Brain microvascular endothelial cell (primary cell): ENCODE measurements around the gene RELT.

ENCODE experiments used
- DNase-seq: peaks from one replicate; pipeline ENCODE4 v3.0.0-alpha.2; 2020
- H3K27ac ChIP-seq: fragments of 250-450 bp; sonication (Bioruptor Pico); 2 replicates; pipeline ENCODE4 v1.5.1; 2020; ENCODE audit warnings: mild to moderate bottlenecking, moderate library complexity
- H3K27me3 ChIP-seq: fragments of 250-450 bp; sonication (Bioruptor Pico); replicated peaks from 2 replicates; pipeline ENCODE4 v1.5.1; 2020; ENCODE audit warnings: mild to moderate bottlenecking
- H3K36me3 ChIP-seq: fragments of 250-450 bp; sonication (Bioruptor Pico); replicated peaks from 2 replicates; pipeline ENCODE4 v1.5.1; 2020; ENCODE audit warnings: mild to moderate bottlenecking
- H3K4me3 ChIP-seq: 2 replicates; pipeline ENCODE4 v1.5.1; 2011; ENCODE audit warnings: low read depth, mild to moderate bottlenecking, control low read depth, low read length, moderate library complexity
- in situ Hi-C: cut with HindIII; loops from 2 replicates; pipeline ENCODE4 v1.10.0; 2017; ENCODE audit warnings: low sequenced_read_pairs, low pct_ligation_motif_present
- TF ChIP-seq, protein P1 (sequence below): IDR thresholded peaks from 2 replicates; pipeline ENCODE4 v1.5.1; 2011; ENCODE audit warnings: low read depth, mild to moderate bottlenecking, moderate library complexity, low read length, control low read depth, inconsistent platforms; ENCODE audit errors: missing control alignments

The RELT gene

DNA sequence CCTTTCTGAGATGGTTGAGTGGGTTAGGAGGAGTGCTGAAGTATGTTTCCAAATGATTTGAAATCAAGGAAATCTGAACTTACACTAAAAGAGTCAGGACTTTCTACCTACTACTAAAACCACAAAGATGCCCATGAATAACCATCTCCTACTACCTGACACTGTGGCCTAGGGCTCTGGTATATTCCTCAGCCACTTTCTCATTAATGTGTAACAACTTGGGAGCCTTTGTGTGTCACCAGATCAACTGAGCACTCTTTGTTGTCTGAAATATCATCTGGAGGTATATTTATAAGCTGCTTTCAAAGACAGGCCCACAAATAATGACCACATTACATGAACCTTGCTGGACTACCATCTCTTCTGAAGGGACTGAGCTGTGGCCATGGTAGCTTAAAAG, 43.9 kb downstream of the RELT start:
- in situ Hi-C loops: no loop called here

DNA sequence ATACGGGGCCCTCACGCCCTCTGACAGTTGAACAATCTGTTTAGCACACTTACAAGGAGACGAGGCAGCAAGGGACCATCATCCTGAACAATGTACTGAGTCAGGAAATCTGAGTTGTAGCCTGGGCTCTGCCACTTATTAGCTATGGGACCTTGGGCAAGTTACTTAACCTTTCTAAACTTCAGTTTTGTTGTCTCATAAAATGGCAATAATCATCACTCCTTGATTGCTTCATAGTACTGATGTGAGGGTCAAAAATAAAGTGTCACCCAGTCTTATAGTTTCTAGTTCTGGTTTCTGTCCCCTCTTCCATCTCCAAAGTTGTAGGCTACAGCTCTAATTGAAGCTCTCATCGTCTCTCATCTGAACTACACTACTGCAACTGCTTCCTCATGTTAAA, 46.7 kb downstream of the RELT start:
- H3K4me3 ChIP-seq: no peak overlapping the region
- H3K27me3 ChIP-seq: no peaks in the 10 kb centered on the region
- DNase-seq: no peak
- H3K36me3 ChIP-seq: no peaks in the 10 kb centered on the region
- in situ Hi-C loops: no loop called here
- no peak overlapping the region for H3K27ac ChIP-seq
- TF ChIP-seq, protein P1, sequence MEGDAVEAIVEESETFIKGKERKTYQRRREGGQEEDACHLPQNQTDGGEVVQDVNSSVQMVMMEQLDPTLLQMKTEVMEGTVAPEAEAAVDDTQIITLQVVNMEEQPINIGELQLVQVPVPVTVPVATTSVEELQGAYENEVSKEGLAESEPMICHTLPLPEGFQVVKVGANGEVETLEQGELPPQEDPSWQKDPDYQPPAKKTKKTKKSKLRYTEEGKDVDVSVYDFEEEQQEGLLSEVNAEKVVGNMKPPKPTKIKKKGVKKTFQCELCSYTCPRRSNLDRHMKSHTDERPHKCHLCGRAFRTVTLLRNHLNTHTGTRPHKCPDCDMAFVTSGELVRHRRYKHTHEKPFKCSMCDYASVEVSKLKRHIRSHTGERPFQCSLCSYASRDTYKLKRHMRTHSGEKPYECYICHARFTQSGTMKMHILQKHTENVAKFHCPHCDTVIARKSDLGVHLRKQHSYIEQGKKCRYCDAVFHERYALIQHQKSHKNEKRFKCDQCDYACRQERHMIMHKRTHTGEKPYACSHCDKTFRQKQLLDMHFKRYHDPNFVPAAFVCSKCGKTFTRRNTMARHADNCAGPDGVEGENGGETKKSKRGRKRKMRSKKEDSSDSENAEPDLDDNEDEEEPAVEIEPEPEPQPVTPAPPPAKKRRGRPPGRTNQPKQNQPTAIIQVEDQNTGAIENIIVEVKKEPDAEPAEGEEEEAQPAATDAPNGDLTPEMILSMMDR: no peak

More for the DNA sequence above, 43.9 kb downstream of the RELT start:
- Histone ChIP-seq H3K27me3 (no peaks in the 10 kb centered on the region), H3K36me3 (no peaks in the 10 kb centered on the region), H3K4me3 (no peak overlapping the region), H3K27ac (no peak overlapping the region)
- no peak for DNase-seq
- TF ChIP-seq, protein P1: no peak

DNA sequence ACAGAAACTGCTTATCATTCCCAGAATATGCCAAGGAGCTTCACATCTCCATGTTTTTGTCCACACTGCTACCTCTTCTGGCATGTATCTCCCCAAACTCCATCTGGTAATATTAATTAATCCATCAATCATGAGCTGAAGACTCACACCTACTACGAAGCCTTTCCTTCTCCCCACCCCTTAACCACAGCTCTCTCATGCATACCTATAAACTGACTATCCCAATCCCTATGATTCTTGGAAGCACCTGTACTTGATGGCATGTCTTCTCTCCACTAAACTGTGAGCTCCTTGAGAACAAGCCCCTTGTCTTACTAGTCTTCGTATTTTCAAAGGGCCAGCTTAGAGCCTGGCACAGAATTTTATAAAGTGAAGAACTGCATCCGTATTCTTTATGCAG, 47.3 kb downstream of the RELT start:
- H3K4me3 ChIP-seq: no peak overlapping the region
- H3K27ac ChIP-seq: no peak overlapping the region
- no peaks in the 10 kb centered on the region for H3K27me3 ChIP-seq
- no peaks in the 10 kb centered on the region for H3K36me3 ChIP-seq
- DNase-seq: no peak
- TF ChIP-seq, protein P1: no peak
- in situ Hi-C loops: no loop called here

DNA sequence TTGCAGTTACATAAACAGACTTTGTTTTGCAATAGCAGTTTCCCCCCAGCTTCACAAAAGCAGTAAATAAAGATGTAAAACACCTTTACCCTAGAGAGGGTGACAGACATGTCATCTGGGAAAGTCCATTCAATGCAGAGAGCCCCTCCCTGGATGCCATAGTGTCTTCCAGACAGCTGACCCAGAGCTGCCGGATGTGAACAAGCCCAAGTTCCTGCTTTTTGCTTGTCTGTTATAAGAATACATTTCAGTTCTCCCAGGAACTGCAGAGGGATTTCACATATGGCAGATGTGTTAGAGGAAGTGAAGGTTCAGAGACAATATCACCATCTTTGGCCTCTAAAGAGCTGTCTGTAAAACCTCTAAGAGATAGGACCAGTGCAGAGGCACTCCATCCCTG, 48.9 kb downstream of the RELT start:
- Histone ChIP-seq H3K27me3 (no peaks in the 10 kb centered on the region), H3K4me3 (no peak overlapping the region), H3K27ac (no peak overlapping the region), H3K36me3 (no peaks in the 10 kb centered on the region)
- in situ Hi-C loops: no loop called here
- no peak for DNase-seq
- TF ChIP-seq, protein P1: no peak

GRCh38 chr11:73426219-73426850, 50.1 kb downstream of the RELT start:
- H3K4me3 ChIP-seq: no peak overlapping the region
- TF ChIP-seq, protein P1: no peak
- no peaks in the 10 kb centered on the region for H3K36me3 ChIP-seq
- no peak for DNase-seq
- no peaks in the 10 kb centered on the region for H3K27me3 ChIP-seq
- in situ Hi-C loops: no loop called here
- no peak overlapping the region for H3K27ac ChIP-seq

GRCh38 chr11:73428227-73428626, 52.0 kb downstream of the RELT start:
- TF ChIP-seq, protein P1: no peak
- Histone ChIP-seq H3K27me3 (no peaks in the 10 kb centered on the region), H3K4me3 (no peak overlapping the region), H3K27ac (no peak overlapping the region), H3K36me3 (no peaks in the 10 kb centered on the region)
- DNase-seq: no peak
- in situ Hi-C loops: no loop called here
